ENCODE measurements around the gene VPS33B.

Gene VPS33B

DNA sequence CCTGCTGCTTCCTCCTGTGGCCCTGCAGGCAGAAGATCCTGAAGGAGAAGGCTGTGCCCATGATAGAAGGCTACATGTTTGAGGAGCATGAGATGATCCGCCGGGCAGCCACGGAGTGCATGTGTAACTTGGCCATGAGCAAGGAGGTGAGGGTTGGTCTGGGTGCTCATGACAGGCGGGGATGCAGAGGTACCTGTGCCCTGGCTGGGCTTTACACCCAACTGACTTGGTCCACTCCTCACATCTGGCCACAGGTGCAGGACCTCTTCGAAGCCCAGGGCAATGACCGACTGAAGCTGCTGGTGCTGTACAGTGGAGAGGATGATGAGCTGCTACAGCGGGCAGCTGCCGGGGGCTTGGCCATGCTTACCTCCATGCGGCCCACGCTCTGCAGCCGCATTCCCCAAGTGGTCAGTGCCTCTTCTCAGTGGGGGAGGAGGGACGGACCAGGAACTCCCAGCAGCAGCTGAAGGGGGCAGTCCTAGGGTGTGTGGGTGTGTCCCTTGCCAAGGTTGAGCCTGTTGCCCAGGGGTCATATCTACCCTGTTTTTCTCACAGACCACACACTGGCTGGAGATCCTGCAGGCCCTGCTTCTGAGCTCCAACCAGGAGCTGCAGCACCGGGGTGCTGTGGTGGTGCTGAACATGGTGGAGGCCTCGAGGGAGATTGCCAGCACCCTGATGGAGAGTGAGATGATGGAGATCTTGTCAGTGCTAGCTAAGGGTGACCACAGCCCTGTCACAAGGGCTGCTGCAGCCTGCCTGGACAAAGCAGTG lies 69.3 kb downstream of the VPS33B start:
- DNase-seq (ENCODE audit: low read depth, low spot score) = no peak

DNA sequence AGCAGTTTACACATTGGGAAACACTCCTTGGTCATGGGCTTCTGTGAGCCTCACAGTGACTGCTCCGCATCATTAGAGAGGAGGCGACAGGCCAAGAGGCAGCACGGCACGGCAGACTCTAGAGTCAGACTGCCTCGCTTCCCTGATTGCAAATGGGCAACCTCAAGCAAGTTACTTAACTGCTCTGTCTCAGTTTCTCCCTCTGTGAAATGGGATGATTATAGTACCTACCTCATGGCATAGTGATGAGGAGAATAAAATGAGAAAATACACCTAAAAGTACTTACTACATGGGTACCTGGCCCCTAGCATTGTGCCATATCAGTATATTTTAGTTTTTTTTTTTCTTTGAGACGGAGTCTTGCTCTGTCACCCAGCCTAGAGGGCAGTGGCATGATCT lies 71.7 kb downstream of the VPS33B start:
- DNase-seq (ENCODE audit: low read depth, low spot score) = no peak

DNA sequence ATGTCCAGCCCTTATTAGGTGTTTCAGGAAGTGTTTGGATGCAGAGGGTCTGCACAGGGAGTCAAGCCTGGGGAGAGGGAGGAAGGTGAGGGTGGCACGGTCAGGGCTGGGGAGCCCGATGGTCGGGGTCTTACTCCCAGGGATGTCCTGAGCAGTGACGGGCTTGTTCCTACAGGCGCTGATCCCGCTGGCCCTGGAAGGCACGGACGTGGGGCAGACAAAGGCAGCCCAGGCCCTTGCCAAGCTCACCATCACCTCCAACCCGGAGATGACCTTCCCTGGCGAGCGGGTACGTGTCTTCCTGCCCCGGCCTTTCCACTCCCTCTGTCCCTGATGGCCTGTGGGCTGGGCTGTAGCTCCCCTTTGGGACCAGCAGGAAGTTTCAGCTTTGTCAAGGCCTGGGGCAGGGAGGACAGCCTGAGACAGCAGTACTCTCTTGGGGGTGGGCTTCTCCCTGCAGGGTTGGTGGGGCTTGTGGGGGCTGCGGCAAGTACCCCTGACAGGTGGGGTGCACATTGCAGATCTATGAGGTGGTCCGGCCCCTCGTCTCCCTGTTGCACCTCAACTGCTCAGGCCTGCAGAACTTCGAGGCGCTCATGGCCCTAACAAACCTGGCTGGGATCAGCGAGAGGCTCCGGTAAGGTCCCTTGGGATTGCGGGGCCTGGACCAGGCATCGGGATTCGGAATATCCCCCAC lies 72.3 kb downstream of the VPS33B start:
- no peak for DNase-seq (ENCODE audit: low read depth, low spot score)
